Tibial nerve (tissue), 3 donors: ENCODE results near the gene TBC1D14.

Experiments
- CTCF ChIP-seq, 5 experiments: fragments of 200-600 bp in 3 of 5; fragments of 450-650 bp in 2 of 5; sonication (generic) in 3 of 5; IDR thresholded peaks; one replicate each; pipeline ENCODE4 v1.5.1; 2016 to 2019; ENCODE audit warnings: antibody characterized with exemption in 5 of 5, mild to moderate bottlenecking in 3 of 5, moderate library complexity in 2 of 5
- POLR2A ChIP-seq, 2 donors: fragments of 450-650 bp; IDR thresholded peaks; one replicate each; pipeline ENCODE4 v1.6.1; 2017; ENCODE audit warnings: antibody characterized with exemption in 2 of 2, mild to moderate bottlenecking in 2 of 2, moderate library complexity in 2 of 2

- TF ChIP-seq POLR2A (IDR thresholded peaks at IDR 0.05) (no peak), CTCF (IDR thresholded peaks at IDR 0.05) (no peak)
These were observed 10.9 kb upstream of the TBC1D14 start for GRCh38 chr4:6898763-6899162.
